GM19043 (cell line): ENCODE results near the gene RDX.
"Not testable (repeated sequence)": the region's sequence is repeated elsewhere in the genome, so short reads cannot be mapped to it uniquely, and the experiment has no call there.

ENCODE experiments used
- ATAC-seq: cut with Tn5 transposase; IDR thresholded peaks from one replicate; pipeline ENCODE4 v1.9.1; 2021; ENCODE audit warnings: low read depth; ENCODE audit not compliant: unreplicated experiment

Gene RDX

DNA sequence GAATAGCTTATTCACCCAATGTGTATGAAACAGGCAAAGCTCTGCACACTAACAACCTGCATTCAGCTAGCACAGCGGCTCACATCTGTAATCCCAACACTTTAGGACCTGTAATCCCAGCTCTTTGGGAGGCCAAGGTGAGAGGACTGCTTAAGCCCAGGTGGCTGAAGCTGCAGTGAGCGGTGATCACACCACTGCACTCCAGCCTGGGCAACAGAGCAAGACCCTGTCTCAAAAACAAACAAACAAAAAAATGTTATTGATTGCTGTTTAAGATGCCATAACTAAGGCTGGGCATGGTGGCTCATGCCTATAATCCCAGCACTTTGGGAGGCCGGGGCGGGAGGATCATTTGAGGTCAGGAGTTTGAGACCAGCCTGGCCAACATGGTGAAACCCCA, 15.8 kb downstream of the RDX start:
- not testable (repeated sequence) for ATAC-seq

DNA sequence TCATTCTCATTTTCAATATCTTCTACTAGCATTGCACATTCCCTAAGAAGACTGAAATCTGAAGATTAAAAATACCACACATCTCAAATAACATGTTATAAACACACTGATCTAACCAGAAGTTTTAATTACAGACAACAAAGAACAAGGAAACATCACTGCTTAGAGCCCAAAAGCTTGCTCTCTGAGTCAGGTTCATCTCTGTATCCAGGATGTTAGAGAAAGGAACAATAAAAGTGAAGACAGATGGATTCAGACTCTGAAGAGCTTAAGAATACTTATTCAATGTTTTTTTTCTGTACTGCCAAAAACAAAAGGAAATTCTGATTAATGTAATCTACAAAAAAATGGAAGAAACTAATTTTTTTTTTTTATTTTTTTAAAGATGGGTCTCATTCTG, 16.5 kb downstream of the RDX start:
- no peak for ATAC-seq

DNA sequence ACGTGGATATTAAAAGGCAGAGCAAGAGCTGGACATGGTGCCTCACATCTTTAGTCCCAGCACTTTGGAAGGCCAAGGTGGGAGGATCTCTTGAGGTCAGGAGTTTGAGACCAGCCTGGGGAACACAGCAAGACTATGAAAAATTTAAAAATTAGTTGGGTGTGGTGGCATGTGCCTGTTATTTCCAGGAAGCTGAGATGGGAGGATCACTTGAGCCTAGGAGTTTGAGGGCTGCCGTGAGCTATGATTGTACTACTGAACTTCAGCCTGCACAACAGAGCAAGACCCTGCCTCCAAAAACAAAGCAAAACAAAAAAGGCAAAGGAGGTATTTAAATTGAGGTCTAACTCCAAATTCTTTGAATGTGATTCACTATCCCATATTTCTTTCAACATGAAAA, 23.5 kb downstream of the RDX start:
- no peak for ATAC-seq

DNA sequence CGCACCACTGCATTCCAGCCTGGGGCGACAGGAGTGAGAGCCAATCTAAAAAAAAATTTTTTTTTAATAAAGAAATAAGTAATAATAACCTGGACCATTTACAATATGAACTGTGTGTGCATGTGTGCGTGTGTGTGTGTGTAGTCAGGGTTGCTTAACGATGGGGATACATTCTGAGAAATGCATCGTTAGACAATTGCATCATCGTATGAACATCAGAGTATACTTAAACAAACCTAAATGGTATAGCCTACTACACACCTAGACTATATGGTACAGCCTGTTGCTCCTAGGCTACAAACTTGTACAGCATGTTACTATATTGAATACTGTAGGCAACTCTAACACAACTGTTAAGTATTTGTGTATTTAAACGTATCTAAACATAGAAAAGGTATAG, 26.4 kb downstream of the RDX start:
- no peak for ATAC-seq

DNA sequence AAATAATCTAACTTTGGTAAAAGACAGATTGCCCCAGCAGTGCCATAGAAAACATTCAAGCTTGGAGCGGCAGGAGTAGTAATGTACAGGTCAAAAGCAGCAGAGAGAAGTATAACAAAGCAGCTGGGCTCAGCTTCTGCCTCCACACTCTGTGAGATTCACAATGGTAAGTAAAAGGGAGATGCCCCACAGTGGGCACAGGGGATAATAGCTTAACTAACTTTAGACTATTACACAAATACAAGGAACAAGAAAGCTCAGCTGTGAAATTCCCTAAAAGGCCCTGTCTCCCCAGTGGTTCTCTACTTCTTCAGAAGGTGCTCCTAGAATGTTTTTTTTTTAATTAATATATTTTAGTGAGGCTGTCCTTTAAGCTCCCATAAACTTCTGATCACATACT, 28.0 kb downstream of the RDX start:
- ATAC-seq = no peak

DNA sequence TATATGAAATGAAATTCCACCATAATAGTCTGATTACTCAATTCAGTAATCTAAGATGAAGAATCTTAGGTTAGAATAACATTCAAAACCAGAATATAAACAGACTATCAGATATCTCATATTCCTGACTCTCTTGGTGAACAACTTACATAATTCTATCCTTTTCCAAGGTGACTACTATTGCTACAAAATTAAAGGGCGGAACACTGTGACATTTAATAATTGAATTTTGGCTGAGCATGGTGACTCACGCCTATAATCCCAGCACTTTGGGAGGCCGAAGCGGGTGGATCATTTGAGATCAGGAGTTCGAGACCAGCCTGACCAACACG, 34.4 kb downstream of the RDX start:
- ATAC-seq = no peak

DNA sequence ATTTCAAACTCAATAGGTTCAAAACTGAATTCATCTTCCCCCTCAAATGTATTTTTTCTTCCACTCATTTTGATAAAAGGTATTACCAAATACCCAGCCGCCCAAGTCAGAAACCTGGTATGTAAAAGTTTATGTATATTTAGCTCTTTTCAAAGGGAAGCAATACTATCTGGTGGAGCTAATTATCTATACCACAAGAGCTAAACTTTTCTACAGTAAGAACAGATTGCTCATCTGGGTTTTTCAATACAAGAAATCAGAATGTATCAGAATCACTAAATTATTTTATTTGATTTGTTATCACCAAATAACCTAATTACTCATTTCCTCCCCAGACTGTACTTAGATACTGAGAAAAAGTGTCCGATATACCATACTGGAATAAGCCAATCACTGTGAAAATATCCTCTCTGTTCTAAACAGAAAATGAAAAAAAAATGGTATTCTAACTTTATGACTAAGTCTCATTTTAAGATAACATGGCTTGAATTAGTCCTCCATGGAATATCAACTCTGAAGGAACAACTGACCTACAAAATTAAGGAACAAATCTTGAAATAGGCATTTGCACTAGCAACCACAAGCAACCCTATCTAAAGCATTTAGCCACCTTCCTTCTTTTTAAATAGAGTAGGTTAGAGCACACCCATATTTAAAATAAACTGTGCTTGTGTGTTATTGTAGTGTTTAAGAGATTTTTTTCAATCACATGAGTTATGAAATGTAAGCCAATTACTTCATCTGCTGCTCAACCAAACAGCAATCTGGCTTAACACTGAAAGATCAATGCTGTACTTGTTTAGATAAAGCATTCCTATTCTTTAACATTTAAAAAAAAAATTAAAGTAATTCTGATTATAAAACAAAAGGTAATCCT, 35.0 kb downstream of the RDX start:
- no peak for ATAC-seq

DNA sequence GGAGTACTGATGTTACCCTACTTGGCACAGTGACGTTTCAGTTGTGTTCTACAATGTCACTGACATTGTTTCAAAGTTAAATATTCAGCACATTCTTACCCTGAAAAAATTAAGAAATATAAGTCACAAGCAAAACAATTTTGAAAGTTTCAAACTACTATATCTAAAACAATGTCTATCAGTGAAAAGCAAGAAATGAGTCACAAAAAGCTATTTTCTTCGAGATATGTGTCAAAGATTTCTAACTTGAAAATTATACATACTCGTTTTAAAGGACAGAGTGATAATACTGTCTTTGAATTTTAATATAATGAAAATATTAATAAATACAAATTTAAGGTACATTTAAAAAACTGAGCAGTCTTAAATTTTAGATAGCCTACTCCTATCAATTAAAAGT, 42.9 kb downstream of the RDX start:
- ATAC-seq = no peak

DNA sequence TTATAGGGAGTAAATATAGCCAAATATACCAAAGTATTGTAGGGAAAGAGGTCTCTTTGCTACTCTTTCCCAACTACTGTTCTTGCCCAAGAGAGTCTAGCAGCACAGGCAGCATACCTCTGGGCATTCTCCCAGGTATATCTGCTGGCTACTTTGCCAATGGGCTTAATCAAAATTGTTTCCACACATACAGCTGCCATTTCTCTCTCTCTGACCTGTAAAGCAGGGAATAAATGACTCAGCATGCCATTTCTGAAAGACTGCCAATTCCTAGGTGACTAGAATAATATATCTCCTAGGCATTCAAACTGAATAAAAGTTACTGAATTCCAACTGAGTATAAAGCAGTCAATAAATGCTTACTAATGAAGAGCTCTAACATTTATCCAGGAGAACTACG, 44.6 kb downstream of the RDX start:
- no peak for ATAC-seq

DNA sequence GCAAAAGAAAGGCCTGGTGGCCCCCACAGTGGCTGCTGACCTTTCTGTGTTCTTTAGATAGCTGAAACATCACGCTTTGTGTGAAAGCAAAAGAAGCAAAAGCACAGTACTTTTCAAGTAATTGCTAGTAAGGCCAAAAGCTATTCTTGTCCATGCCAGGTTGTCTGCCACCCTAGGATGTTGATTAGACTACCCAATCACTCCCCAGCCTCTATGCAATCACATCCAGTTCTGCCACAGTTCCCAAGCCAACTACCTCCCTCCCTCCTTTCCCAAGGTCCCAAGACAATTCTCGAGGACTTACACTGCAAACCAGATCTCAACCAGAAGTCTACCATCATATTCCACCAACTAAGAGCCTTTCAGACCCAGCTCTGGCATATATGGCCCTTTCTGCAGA, 46.2 kb downstream of the RDX start:
- no peak for ATAC-seq

DNA sequence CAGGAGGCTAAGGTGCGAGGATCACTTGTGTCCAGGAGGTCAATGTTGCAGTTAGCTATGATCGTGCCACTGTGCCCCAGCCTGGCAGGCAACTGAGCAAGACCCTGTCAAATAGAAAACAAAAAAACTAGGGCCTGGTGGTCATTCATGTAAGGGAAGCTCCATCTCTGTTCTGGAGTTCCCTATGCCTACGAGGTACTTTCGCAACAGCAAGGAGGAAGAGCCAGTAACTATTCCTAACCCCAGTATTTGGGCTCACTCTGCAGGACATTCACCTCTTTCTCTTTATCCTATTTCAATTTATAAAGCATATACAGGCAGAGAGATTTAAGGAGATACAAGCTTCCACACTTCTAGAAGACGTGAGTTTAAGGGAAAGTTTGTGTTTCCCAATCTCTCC, 46.6 kb downstream of the RDX start:
- ATAC-seq = no peak

DNA sequence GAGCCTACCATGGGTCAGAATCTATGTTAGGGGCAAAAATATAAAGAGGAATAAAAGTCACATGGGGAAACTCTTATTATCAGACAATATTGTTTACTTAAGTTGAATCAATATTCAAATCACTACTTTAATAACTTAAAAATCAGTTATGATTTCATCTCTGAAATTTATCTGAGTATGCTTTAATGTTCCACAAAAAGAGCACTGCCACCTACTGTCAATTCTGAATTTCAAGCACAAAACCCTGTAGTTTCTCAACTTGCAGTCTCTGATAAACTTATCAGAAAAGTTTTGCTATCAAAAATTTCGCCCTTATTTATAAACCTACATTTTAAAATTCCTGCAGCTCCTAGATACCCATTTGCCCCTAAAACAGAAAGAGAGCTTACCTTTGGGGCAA, 47.3 kb downstream of the RDX start:
- ATAC-seq = no peak

DNA sequence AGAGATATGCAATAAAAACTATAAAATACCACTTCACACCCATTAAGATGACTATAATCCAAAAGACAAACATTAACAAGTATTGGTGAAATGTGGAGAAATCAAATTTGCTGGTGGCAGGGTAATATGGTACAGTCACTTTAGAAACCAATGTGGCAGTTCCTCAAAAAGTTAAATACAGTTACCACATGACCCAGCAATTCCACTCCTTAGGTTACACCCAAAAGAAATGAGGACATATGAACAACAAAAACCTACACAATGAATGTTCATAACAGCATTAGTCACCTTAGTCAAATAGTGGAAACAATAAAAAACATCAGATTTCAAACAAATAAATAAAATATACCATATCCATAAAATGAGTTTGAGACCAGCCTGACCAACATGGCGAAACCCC, 52.6 kb downstream of the RDX start:
- ATAC-seq = no peak

DNA sequence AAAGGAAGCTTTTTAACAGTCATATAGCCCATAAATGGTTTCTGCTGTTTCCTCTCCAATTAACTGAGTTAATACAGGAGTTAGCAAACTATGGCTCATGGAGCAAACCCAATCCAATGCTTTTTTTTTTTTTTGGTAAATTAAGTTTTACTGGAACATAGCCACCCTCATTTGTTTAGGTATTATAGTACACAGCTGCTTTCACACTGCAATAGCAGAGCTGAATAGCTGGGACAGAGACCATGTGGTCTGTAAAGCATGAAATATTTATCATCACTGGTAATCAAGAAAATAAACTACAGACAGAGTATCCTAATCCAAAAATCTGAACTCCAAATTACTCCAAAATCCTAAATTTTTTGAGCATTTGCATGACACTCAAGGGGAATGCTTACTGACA, 53.7 kb downstream of the RDX start:
- ATAC-seq = no peak

DNA sequence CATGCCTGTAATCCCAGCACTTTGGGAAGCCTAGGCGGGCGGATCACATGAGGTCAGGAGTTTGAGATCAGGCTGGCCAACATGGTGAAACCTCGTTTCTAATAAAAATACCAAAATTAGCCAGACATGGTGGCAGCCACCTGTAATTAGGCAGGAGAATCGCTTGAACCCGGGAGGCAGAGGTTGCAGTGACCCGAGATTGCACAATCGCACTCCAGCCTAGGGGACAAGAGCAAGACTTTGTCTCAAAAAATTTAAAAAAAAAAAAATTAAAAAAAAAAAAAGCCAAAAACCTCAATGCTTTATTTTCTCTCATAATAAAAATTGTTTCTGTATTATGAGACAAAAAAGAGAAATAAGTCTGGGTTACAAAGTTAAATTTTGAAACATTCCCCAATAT, 54.2 kb downstream of the RDX start:
- ATAC-seq = no peak

DNA sequence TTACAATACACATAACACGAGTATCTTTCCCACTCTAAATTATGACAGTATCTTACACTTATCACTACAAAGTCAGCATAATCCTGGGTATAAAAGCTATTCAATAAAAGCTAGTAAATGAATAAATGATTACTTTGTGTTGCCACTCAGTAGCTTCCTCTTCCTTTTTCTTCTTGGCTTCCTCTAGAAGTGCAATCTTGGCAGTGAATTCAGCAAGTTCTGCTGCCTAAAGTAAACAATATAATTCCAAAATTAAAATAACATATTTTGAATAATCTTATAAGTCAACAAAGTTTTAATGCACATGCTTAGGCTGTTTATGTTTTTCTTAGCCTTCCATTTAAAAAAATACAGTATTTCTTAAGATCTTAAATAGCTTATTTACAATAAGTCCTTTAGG, 60.4 kb downstream of the RDX start:
- ATAC-seq = no peak

DNA sequence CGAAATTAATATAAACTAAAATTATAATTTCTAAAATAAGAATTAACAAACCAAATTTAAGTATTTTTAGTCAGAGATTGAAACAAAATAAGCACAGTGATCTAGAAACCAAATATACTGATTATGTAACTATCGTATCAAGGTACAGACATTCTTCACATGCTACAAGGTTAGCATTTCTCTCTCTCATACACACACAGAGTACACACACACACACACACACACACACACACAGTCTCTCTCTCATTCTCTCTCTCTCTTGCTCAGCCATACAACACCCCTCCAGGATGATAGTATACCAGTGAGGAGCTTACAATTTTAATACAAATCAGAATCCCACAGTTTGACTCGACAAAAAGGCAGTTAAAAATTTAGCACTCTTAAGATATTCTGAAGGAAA, 66.0 kb downstream of the RDX start:
- ATAC-seq = no peak

DNA sequence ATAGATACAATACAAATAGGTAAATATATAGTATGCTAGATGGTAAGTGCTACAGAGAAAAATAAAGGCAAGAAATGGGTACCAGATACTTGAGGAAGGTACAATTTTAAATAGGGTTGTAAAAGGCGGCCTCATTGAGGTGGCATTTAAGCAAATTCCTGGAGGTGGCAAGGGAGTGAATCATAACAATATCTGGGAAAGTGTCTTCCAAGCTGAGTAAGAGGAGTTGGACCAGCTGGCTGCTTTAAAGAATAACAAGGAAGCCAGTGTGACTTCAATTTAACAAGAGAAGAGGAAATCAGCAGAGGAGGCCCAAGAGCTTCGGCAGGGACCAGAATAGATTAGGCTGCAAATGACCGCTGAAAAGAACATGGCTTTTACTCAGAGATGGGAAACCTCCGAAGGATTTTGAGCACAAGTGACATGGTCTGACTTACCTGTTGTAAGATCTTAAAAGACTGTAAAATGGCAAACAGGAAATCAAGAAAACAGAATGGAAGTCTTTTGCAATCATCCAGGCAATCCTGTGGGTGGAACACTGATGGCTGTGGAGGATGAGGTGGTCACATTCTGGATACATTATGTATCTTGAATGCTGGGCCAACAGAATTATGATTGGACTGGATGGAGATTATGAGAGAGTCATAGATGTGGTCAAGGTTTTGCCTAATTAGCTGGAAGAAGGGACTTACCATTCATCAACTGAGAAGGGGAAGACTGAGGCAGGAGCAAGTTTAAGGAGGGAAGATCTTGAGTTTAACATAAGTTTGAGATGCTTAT, 77.2 kb downstream of the RDX start:
- no peak for ATAC-seq

DNA sequence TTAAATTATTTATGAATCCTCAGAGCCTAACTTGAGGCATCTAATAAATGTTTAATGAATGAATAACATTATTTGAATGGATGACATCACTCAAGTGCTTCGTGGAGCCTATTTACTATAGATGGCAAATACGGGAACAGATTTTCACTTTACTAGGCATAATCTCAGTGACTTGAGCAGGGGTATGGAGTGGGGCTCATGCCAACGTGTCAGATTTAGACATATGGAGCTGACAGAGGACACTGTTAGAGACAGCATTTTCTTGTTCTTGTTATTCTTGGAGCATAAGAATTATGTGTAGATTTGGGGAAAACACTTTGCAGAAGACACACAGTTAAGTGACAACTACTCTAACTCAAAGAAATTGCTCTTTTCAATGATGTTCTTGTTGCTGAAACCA, 78.5 kb downstream of the RDX start:
- ATAC-seq = no peak

DNA sequence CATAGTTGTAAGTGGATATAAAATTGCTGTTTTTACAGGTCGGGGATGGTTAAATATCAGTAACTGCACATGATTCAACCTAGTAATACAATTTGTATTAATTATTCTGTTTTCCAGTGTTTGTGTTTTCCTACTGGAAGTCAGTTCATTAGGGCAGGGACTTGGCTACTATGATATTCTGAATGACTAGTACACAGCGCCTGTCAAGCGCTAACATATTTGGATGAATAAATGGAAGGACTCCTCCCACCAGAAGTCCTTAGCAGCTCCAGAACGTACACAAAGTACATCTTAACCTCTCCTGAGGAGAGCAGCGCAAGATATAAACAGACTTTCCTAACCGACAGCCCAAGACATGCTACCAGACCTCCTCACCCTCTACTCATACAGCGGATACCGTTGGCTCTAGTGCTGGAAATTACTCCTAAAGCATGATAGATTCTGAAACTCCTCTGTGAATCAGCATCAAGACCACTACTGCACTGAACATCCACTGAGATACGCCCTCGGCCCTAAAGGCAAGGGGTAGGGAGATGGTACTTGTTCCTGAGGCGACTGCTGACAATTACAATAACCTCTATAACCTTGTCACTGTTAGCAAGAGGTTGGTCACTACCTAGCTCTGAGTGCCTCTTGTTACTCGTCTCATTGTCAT, 79.1 kb downstream of the RDX start:
- ATAC-seq = no peak

DNA sequence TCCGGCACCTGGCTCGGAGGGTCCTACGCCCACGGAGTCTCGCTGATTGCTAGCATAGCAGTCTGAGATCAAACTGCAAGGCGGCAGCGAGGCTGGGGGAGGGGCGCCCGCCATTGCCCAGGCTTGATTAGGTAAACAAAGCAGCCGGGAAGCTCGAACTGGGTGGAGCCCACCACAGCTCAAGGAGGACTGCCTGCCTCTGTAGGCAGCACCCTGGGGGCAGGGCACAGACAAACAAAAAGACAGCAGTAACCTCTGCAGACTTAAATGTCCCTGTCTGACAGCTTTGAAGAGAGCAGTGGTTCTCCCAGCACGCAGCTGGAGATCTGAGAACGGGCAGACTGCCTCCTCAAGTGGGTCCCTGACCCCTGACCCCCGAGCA, 87.1 kb downstream of the RDX start:
- not testable (repeated sequence) for ATAC-seq
